ENCODE results near the gene KIAA1217. TPM values are rescaled to one million over a fixed set of nuclear protein-coding genes. Genes with fewer than 3 reads are reported as not detected.

The KIAA1217 gene
- polyA plus RNA-seq, 1 donor from 2014 or later: 0.22 TPM

GRCh38 chr10:24488631-24489030, 279.7 kb downstream of the KIAA1217 start:
- H4K20me1 ChIP-seq (ENCODE audit: insufficient read depth): no peaks in the 10 kb centered on the region
- no peak overlapping the region for H3K9ac ChIP-seq (ENCODE audit: low read length)
- no peaks in the 10 kb centered on the region for H3K27me3 ChIP-seq (ENCODE audit: insufficient read depth, low read depth, low read length)
- no peaks in the 10 kb centered on the region for H3K36me3 ChIP-seq (ENCODE audit: insufficient read depth, low read length)
- no peak overlapping the region for H2AFZ ChIP-seq (ENCODE audit: low read depth, low read length)
- no peak overlapping the region for H3K27ac ChIP-seq (ENCODE audit: low read length)
- H3K9me2 ChIP-seq (ENCODE audit: insufficient read depth, low read length): no peaks in the 10 kb centered on the region
- no peaks in the 10 kb centered on the region for H3F3A ChIP-seq (ENCODE audit: insufficient read depth, low read length, poor library complexity, severe bottlenecking)
- no peak overlapping the region for H3K4me2 ChIP-seq (ENCODE audit: low read length)
- no peaks in the 10 kb centered on the region for H3K79me2 ChIP-seq (replicated peaks; ENCODE audit: insufficient read depth, low read length)
- no peak overlapping the region for H3K4me3 ChIP-seq (ENCODE audit: low read length)
- TF ChIP-seq SMC3 (conservative IDR thresholded peaks at IDR 0.05; ENCODE audit: poor library complexity): no peak
- TF ChIP-seq EZH2 (IDR thresholded peaks at IDR 0.05; ENCODE audit: borderline replicate concordance, insufficient read depth, low read length, poor library complexity, severe bottlenecking): no peak
- TF ChIP-seq TAF1 (IDR thresholded peaks at IDR 0.05; ENCODE audit: low read depth): no peak
- no peak for TF ChIP-seq CTCF (IDR thresholded peaks at IDR 0.05; ENCODE audit: poor library complexity, severe bottlenecking)
- TF ChIP-seq POLR2AphosphoS5 (IDR thresholded peaks at IDR 0.05): no peak
- TF ChIP-seq EP300 (conservative IDR thresholded peaks at IDR 0.05; ENCODE audit: poor library complexity, severe bottlenecking): no peak
- TF ChIP-seq RAD21 (conservative IDR thresholded peaks at IDR 0.05): no peak
- no peak for TF ChIP-seq MXI1 (conservative IDR thresholded peaks at IDR 0.05; ENCODE audit: poor library complexity, severe bottlenecking)
- no peaks in the 10 kb centered on the region for H3K9me3 ChIP-seq (ENCODE audit: low read length)

- TF ChIP-seq POLR2AphosphoS5 (IDR thresholded peaks at IDR 0.05) (no peak), EZH2 (IDR thresholded peaks at IDR 0.05; ENCODE audit: borderline replicate concordance, insufficient read depth, low read length, poor library complexity, severe bottlenecking) (no peak), EP300 (conservative IDR thresholded peaks at IDR 0.05; ENCODE audit: poor library complexity, severe bottlenecking) (no peak), REST (IDR thresholded peaks at IDR 0.05; ENCODE audit: borderline replicate concordance) (no peak), RAD21 (conservative IDR thresholded peaks at IDR 0.05) (no peak), SMC3 (conservative IDR thresholded peaks at IDR 0.05; ENCODE audit: poor library complexity) (no peak), TAF1 (IDR thresholded peaks at IDR 0.05; ENCODE audit: low read depth) (no peak), CTCF (IDR thresholded peaks at IDR 0.05; ENCODE audit: poor library complexity, severe bottlenecking) (no peak), MXI1 (conservative IDR thresholded peaks at IDR 0.05; ENCODE audit: poor library complexity, severe bottlenecking) (no peak)
- Histone ChIP-seq H3K9me2 (ENCODE audit: insufficient read depth, low read length) (no peaks in the 10 kb centered on the region), H3F3A (ENCODE audit: insufficient read depth, low read length, poor library complexity, severe bottlenecking) (no peaks in the 10 kb centered on the region)
These were observed 284.2 kb downstream of the KIAA1217 start for GRCh38 chr10:24493165-24493564.

More at GRCh38 chr10:24493165-24493564, 284.2 kb downstream of the KIAA1217 start:
- Histone ChIP-seq H3K9ac (ENCODE audit: low read length) (no peak overlapping the region), H3K36me3 (ENCODE audit: insufficient read depth, low read length) (no peaks in the 10 kb centered on the region), H3K9me3 (ENCODE audit: low read length) (no peaks in the 10 kb centered on the region), H3K79me2 (replicated peaks; ENCODE audit: insufficient read depth, low read length) (no peaks in the 10 kb centered on the region), H3K27ac (ENCODE audit: low read length) (no peak overlapping the region), H3K4me2 (ENCODE audit: low read length) (no peak overlapping the region), H4K20me1 (ENCODE audit: insufficient read depth) (no peaks in the 10 kb centered on the region), H3K27me3 (ENCODE audit: insufficient read depth, low read depth, low read length) (no peaks in the 10 kb centered on the region), H2AFZ (ENCODE audit: low read depth, low read length) (no peak overlapping the region), H3K4me3 (ENCODE audit: low read length) (no peak overlapping the region)
